Neural cell (in vitro differentiated cells): Measurements from ENCODE around the gene JAZF1.

Experiments used
- CTCF ChIP-seq: fragments of 450-650 bp; IDR thresholded peaks from 2 replicates; pipeline ENCODE4 v1.5.1; 2014; ENCODE audit warnings: antibody characterized with exemption, mild to moderate bottlenecking, moderate library complexity; ENCODE audit not compliant: poor library complexity, severe bottlenecking
- EP300 ChIP-seq: fragments of 450-650 bp; conservative IDR thresholded peaks from 2 replicates; pipeline ENCODE4 v1.6.1; 2014; ENCODE audit warnings: antibody characterized with exemption, mild to moderate bottlenecking, moderate library complexity; ENCODE audit not compliant: poor library complexity, severe bottlenecking
- EZH2 ChIP-seq: fragments of 200-600, 300-800 bp; shearing (Covaris generic), sonication (generic); IDR thresholded peaks from 2 replicates; pipeline ENCODE4 v1.6.1; 2014; ENCODE audit warnings: antibody characterized with exemption, low read length, borderline replicate concordance, mild to moderate bottlenecking; ENCODE audit not compliant: insufficient read depth, poor library complexity, severe bottlenecking
- POLR2AphosphoS5 ChIP-seq: IDR thresholded peaks from 2 replicates; pipeline ENCODE4 v1.6.1; 2012

- no peak for TF ChIP-seq CTCF
- no peak for TF ChIP-seq EP300
- TF ChIP-seq EZH2: no peak
- TF ChIP-seq POLR2AphosphoS5: no peak
Measured at GRCh38 chr7:28201131-28201530, 20.5 kb upstream of the JAZF1 start.
